IMR-90 (cell line): ENCODE results near the gene KTN1. TPM values are rescaled to one million over a fixed set of nuclear protein-coding genes. Genes with fewer than 3 reads are reported as not detected.

Experiments
- ATAC-seq: fragments of 200-7000 bp; cut with Tn5 transposase; 2 replicates; pipeline ENCODE4 v1.9.1; 2020; ENCODE audit warnings: low read depth, mild to moderate bottlenecking, moderate library complexity
- BruUV-seq: library from RNA; stranded (reverse); fragments of 400-500 nt; replicated peaks from 2 replicates; lab custom pipeline; 2021; lab: Mats Ljungman, UMichigan
- CTCF ChIA-PET: fragments of 300-600 bp; formaldehyde crosslinking; extraction: SDS; loops from one replicate; lab custom pipeline; 2021; ENCODE audit warnings: antibody characterized with exemption; lab: Yijun Ruan, JAX
- POLR2A ChIA-PET: fragments of 300-600 bp; sonication (Branson Sonifier 250); formaldehyde crosslinking; loops from one replicate; lab custom pipeline; 2022; ENCODE audit warnings: antibody characterized with exemption; ENCODE audit not compliant: unreplicated experiment; lab: Charles Lee
- DNase-seq: peaks from one replicate; pipeline ENCODE4 v3.0.0; 2013
- H2AFZ ChIP-seq: replicated peaks from 2 replicates; pipeline ENCODE3; 2013; ENCODE audit warnings: low read length, mild to moderate bottlenecking; ENCODE audit not compliant: poor library complexity
- H2AK5ac ChIP-seq: 2 replicates; pipeline ENCODE4 v1.6.1; 2013; ENCODE audit warnings: low read depth, low read length, inconsistent platforms
- H2AK9ac ChIP-seq: replicated peaks from 2 replicates; pipeline ENCODE3; 2013; ENCODE audit warnings: mild to moderate bottlenecking, low read depth, low read length, moderate library complexity; ENCODE audit not compliant: poor library complexity
- H2BK120ac ChIP-seq: 2 replicates; pipeline ENCODE4 v1.6.1; 2013; ENCODE audit warnings: low read depth, low read length, inconsistent platforms
- H2BK15ac ChIP-seq: 3 replicates; pipeline ENCODE4 v1.6.1; 2013; ENCODE audit warnings: low read depth, low read length, inconsistent platforms
- H2BK20ac ChIP-seq: 2 replicates; pipeline ENCODE4 v1.6.1; 2013; ENCODE audit warnings: low read depth, mild to moderate bottlenecking, inconsistent platforms, low read length, moderate library complexity
- H2BK5ac ChIP-seq: 2 replicates; pipeline ENCODE4 v1.6.1; 2013; ENCODE audit warnings: mild to moderate bottlenecking, low read depth, low read length, inconsistent platforms; ENCODE audit not compliant: poor library complexity, severe bottlenecking
- H3K14ac ChIP-seq: replicated peaks from 2 replicates; pipeline ENCODE4 v1.6.1; 2013; ENCODE audit warnings: low read depth, low read length, inconsistent platforms
- H3K18ac ChIP-seq: 2 replicates; pipeline ENCODE4 v1.6.1; 2013; ENCODE audit warnings: low read depth, low read length, control low read depth
- H3K23ac ChIP-seq: 2 replicates; pipeline ENCODE4 v1.6.1; 2013; ENCODE audit warnings: low read depth, low read length, inconsistent platforms
- H3K27ac ChIP-seq: 2 replicates; pipeline ENCODE4 v1.5.1; 2013; ENCODE audit warnings: mild to moderate bottlenecking, control low read depth, low read length; ENCODE audit not compliant: insufficient read depth
- H3K27me3 ChIP-seq: 2 replicates; pipeline ENCODE4 v1.6.1; 2013; ENCODE audit warnings: low read length; ENCODE audit not compliant: control insufficient read depth, insufficient read depth
- H3K36me3 ChIP-seq: 2 replicates; pipeline ENCODE4 v1.6.1; 2013; ENCODE audit warnings: low read length, mixed read lengths; ENCODE audit not compliant: control insufficient read depth, insufficient read depth
- H3K4ac ChIP-seq: 2 replicates; pipeline ENCODE4 v1.6.1; 2013; ENCODE audit warnings: low read depth, low read length, inconsistent platforms
- H3K4me1 ChIP-seq: 2 replicates; pipeline ENCODE4 v1.6.1; 2013; ENCODE audit warnings: low read length, mixed read lengths; ENCODE audit not compliant: control insufficient read depth, insufficient read depth
- H3K4me2 ChIP-seq: 2 replicates; pipeline ENCODE4 v1.6.1; 2013; ENCODE audit warnings: low read depth, mild to moderate bottlenecking, control low read depth, low read length, moderate library complexity
- H3K4me3 ChIP-seq: 2 replicates; pipeline ENCODE4 v1.5.1; 2013; ENCODE audit warnings: low read depth, mild to moderate bottlenecking, control low read depth, low read length, moderate library complexity; ENCODE audit not compliant: insufficient read depth
- H3K56ac ChIP-seq: 2 replicates; pipeline ENCODE4 v1.6.1; 2013; ENCODE audit warnings: low read length, inconsistent platforms; ENCODE audit not compliant: insufficient read depth; ENCODE audit errors: extremely low read depth
- H3K79me1 ChIP-seq, 2 experiments: 2 replicates each; pipeline ENCODE4 v1.6.1; 2013; ENCODE audit warnings: low read length in 2 of 2, inconsistent platforms in 1 of 2, low read depth in 1 of 2
- H3K9ac ChIP-seq: 2 replicates; pipeline ENCODE4 v1.6.1; 2013; ENCODE audit warnings: low read depth, low read length, control low read depth
- H3K9me1 ChIP-seq: 2 replicates; pipeline ENCODE4 v1.6.1; 2013; ENCODE audit warnings: low read length, inconsistent platforms; ENCODE audit not compliant: insufficient read depth
- H3K9me3 ChIP-seq: 2 replicates; pipeline ENCODE4 v1.6.1; 2013; ENCODE audit warnings: low read length; ENCODE audit not compliant: control insufficient read depth, insufficient read depth
- H4K20me1 ChIP-seq: 2 replicates; pipeline ENCODE4 v1.6.1; 2013; ENCODE audit warnings: low read length, inconsistent platforms; ENCODE audit not compliant: insufficient read depth
- H4K5ac ChIP-seq: 2 replicates; pipeline ENCODE4 v1.6.1; 2013; ENCODE audit warnings: mild to moderate bottlenecking, low read depth, low read length, control low read depth
- H4K8ac ChIP-seq, 2 experiments: 2 replicates each; pipeline ENCODE4 v1.6.1; 2013; ENCODE audit warnings: low read depth in 2 of 2, low read length in 2 of 2, control low read depth in 1 of 2, inconsistent platforms in 1 of 2
- H4K91ac ChIP-seq: 2 replicates; pipeline ENCODE4 v1.6.1; 2013; ENCODE audit warnings: low read depth, low read length, inconsistent platforms; ENCODE audit not compliant: insufficient read depth
- CHD1 ChIP-seq: IDR thresholded peaks from 2 replicates; pipeline ENCODE4 v1.6.1; 2012; ENCODE audit warnings: low read depth, low read length, improper control_type of control experiment
- CTCF ChIP-seq: conservative IDR thresholded peaks from 2 replicates; pipeline ENCODE4 v1.5.1; 2012; ENCODE audit warnings: mild to moderate bottlenecking, low read depth, low read length, improper control_type of control experiment
- ELK1 ChIP-seq: fragments of 150-350 bp; IDR thresholded peaks from 2 replicates; pipeline ENCODE4 v1.6.1; 2016; ENCODE audit warnings: low read depth, mild to moderate bottlenecking, low read length, moderate library complexity, borderline replicate concordance
- MAFK ChIP-seq: IDR thresholded peaks from 2 replicates; pipeline ENCODE4 v1.6.1; 2012; ENCODE audit warnings: low read depth, low read length, improper control_type of control experiment
- MAZ ChIP-seq: IDR thresholded peaks from 2 replicates; pipeline ENCODE4 v1.6.1; 2012; ENCODE audit warnings: low read depth, mild to moderate bottlenecking, low read length, improper control_type of control experiment, moderate library complexity, borderline replicate concordance
- MXI1 ChIP-seq: IDR thresholded peaks from 2 replicates; pipeline ENCODE4 v1.6.1; 2012; ENCODE audit warnings: low read depth, mild to moderate bottlenecking, low read length, moderate library complexity, borderline replicate concordance
- POLR2A ChIP-seq: IDR thresholded peaks from 2 replicates; pipeline ENCODE4 v1.6.1; 2012; ENCODE audit warnings: mild to moderate bottlenecking, low read depth, low read length
- RCOR1 ChIP-seq: IDR thresholded peaks from 2 replicates; pipeline ENCODE4 v1.6.1; 2012; ENCODE audit warnings: mild to moderate bottlenecking, low read length, improper control_type of control experiment; ENCODE audit not compliant: insufficient replicate concordance
- RFX5 ChIP-seq: IDR thresholded peaks from 2 replicates; pipeline ENCODE4 v1.8.0; 2012; ENCODE audit warnings: low read depth, mild to moderate bottlenecking, low read length, moderate library complexity
- SMC3 ChIP-seq: fragments of 150-350 bp; IDR thresholded peaks from 2 replicates; pipeline ENCODE4 v1.6.1; 2016; ENCODE audit warnings: low read depth, mild to moderate bottlenecking, antibody characterized with exemption, low read length, moderate library complexity
- USF2 ChIP-seq: fragments of 150-350 bp; IDR thresholded peaks from 2 replicates; pipeline ENCODE4 v1.6.1; 2017; ENCODE audit warnings: mild to moderate bottlenecking, antibody characterized with exemption, low read length, low read depth
- WGBS, 2 experiments: methylation state at CpG; one replicate each; pipeline versions ENCODE4 v1.1.5 to v1.1.7; 2013; ENCODE audit warnings: missing lambda C conversion rate in 2 of 2; ENCODE audit not compliant: insufficient read length in 1 of 2; ENCODE audit errors: extremely low coverage in 2 of 2; 5-methylcytosine and 5-hydroxymethylcytosine counted together
- dilution Hi-C: fragments of 300-500 bp; cut with HindIII; formaldehyde crosslinking; loops from one replicate; pipeline ENCODE4 v1.14.3; 2018; ENCODE audit warnings: low sequenced_read_pairs; ENCODE audit not compliant: unreplicated experiment
- in situ Hi-C: fragments of 300-500 bp; cut with MboI; formaldehyde crosslinking; loops from 3 replicates; pipeline ENCODE4 v1.14.3; 2019; ENCODE audit warnings: low sequenced_read_pairs, inconsistent platforms, mixed read lengths
- intact Hi-C: fragments of 100-400 bp; cut with micrococcal nuclease; formaldehyde crosslinking; loops from 2 replicates; pipeline ENCODE4 v1.10.0; 2022
- polyA plus RNA-seq, 3 experiments: library from polyadenylated mRNA; depleted of rRNA; stranded (reverse); fragments of >200 nt; gene quantifications; 2 replicates each; pipeline ENCODE4 v1.2.3, GENCODE V29; 2012; ENCODE audit warnings: low replicate concordance in 1 of 3
- total RNA-seq: library from RNA; depleted of rRNA; stranded (reverse); fragments of >200 nt; gene quantifications from 2 replicates; pipeline ENCODE4 v1.2.3, GENCODE V29; 2012

The KTN1 gene
- total and polyA plus RNA-seq, 2 of the 4 experiments (the other 2 are of a cell fraction): 42.1 to 57.2 TPM

- TF ChIP-seq MXI1: no peak
These were observed 66.1 kb downstream of the KTN1 start (continued) for GRCh38 chr14:55645845-55646832.

- no peak overlapping the region for H2BK120ac ChIP-seq
- H3K36me3 ChIP-seq: peaks cover 17% of the 10 kb centered on the region
- no peak overlapping the region for H3K9ac ChIP-seq
- in situ Hi-C loops: no loop called here
- no peaks in the 10 kb centered on the region for H3K4me1 ChIP-seq
- WGBS, 2 experiments: no CpG with 5 or more reads among the region's 1 CpG
- no peaks in the 10 kb centered on the region; a peak in 1 of 4 replicates for H3K79me1 ChIP-seq
- POLR2A ChIA-PET: no interaction called here
- no peak overlapping the region for H2AK5ac ChIP-seq
- no peak overlapping the region for H2BK20ac ChIP-seq
- H3K9me1 ChIP-seq: no peaks in the 10 kb centered on the region
- ATAC-seq: no peak
- no peaks in the 10 kb centered on the region for H3K9me3 ChIP-seq
- no peak for DNase-seq
- H4K8ac ChIP-seq: no peak overlapping the region
- H3K4me3 ChIP-seq: no peak overlapping the region
- no peak overlapping the region for H4K91ac ChIP-seq
- no peak overlapping the region for H2BK15ac ChIP-seq
- BruUV-seq: no TSS peak
- no peak overlapping the region for H2BK5ac ChIP-seq
- no peak overlapping the region for H4K5ac ChIP-seq
- H3K56ac ChIP-seq: no peak overlapping the region
- no peaks in the 10 kb centered on the region for H3K27me3 ChIP-seq
- dilution Hi-C loops: no loop called here
- H3K4ac ChIP-seq: no peak overlapping the region
- H3K14ac ChIP-seq: no peak overlapping the region
- CTCF ChIA-PET: no interaction called here
- no peak overlapping the region for H2AFZ ChIP-seq
- no peak overlapping the region for H3K27ac ChIP-seq
- no peak overlapping the region for H2AK9ac ChIP-seq
- intact Hi-C loops: loop anchor here (5.0 kb wide), 1 partner anchor 44 kb away; no protein-coding TSS in a partner anchor
- H4K20me1 ChIP-seq: no peaks in the 10 kb centered on the region
- H3K4me2 ChIP-seq: no peak overlapping the region
- no peak overlapping the region for H3K18ac ChIP-seq
- no peak overlapping the region for H3K23ac ChIP-seq
- no peak for TF ChIP-seq MAZ
- no peak for TF ChIP-seq CTCF
- no peak for TF ChIP-seq MXI1
- TF ChIP-seq MAFK: no peak
- no peak for TF ChIP-seq RFX5
- TF ChIP-seq ELK1: no peak
- TF ChIP-seq CHD1: no peak
- no peak for TF ChIP-seq RCOR1
- no peak for TF ChIP-seq POLR2A
- TF ChIP-seq USF2: no peak
- TF ChIP-seq SMC3: no peak
These were observed 71.0 kb downstream of the KTN1 start for GRCh38 chr14:55650992-55651391.
